Lung (tissue), 12 donors: Measurements from ENCODE around the gene ARHGAP22. TPM values are rescaled to one million over a fixed set of nuclear protein-coding genes. Genes with fewer than 3 reads are reported as not detected.

Experiments
- ATAC-seq: fragments of 200-7000 bp; cut with Tn5 transposase; one replicate; pipeline ENCODE4 v1.9.1; 2020; ENCODE audit warnings: moderate number of reproducible peaks; ENCODE audit not compliant: insufficient read depth, low FRiP score
- DNase-seq, 3 donors: peaks; one replicate each; pipeline ENCODE4 v3.0.0-alpha.2; 2013 to 2017
- H3K27ac ChIP-seq, 2 donors: one replicate each; pipeline ENCODE4 v1.5.1; 2013; ENCODE audit warnings: mild to moderate bottlenecking in 2 of 2, moderate library complexity in 2 of 2, control low read depth in 1 of 2, inconsistent platforms in 1 of 2, low read depth in 1 of 2, low read length in 1 of 2
- H3K27me3 ChIP-seq, 3 donors: one replicate each; pipeline ENCODE4 v1.5.1; 2013; ENCODE audit warnings: low read length in 2 of 3; ENCODE audit not compliant: control insufficient read depth in 3 of 3, insufficient read depth in 3 of 3
- H3K36me3 ChIP-seq, 4 donors: one replicate each; pipeline ENCODE4 v1.5.1; 2013; ENCODE audit warnings: low read length in 4 of 4, mild to moderate bottlenecking in 1 of 4, moderate library complexity in 1 of 4; ENCODE audit not compliant: control insufficient read depth in 4 of 4, insufficient read depth in 4 of 4
- H3K4me1 ChIP-seq, 5 donors: one replicate each; pipeline ENCODE4 v1.5.1; 2013; ENCODE audit warnings: low read length in 5 of 5, mild to moderate bottlenecking in 2 of 5, moderate library complexity in 1 of 5; ENCODE audit not compliant: control insufficient read depth in 5 of 5, insufficient read depth in 5 of 5
- H3K4me3 ChIP-seq: one replicate; pipeline ENCODE4 v1.5.1; 2013; ENCODE audit warnings: mild to moderate bottlenecking, control low read depth, moderate library complexity
- H3K9ac ChIP-seq, 2 donors: one replicate each; pipeline ENCODE4 v1.5.1; 2013; ENCODE audit warnings: low read length in 2 of 2, control low read depth in 1 of 2; ENCODE audit not compliant: insufficient read depth in 1 of 2
- H3K9me3 ChIP-seq, 4 donors: one replicate each; pipeline ENCODE4 v1.5.1; 2013; ENCODE audit warnings: low read length in 3 of 4, mild to moderate bottlenecking in 1 of 4, moderate library complexity in 1 of 4; ENCODE audit not compliant: control insufficient read depth in 4 of 4, insufficient read depth in 3 of 4
- WGBS, 2 donors: extraction: QIAGEN DNeasy Blood & Tissue Kit; methylation state at CpG; one replicate each; pipeline ENCODE4 v1.1.7; 2013; 5-methylcytosine and 5-hydroxymethylcytosine counted together
- polyA plus RNA-seq, 2 donors: library from polyadenylated mRNA; stranded (reverse); fragments of 200-250 nt; gene quantifications; one replicate each; pipeline ENCODE4 v1.2.1, GENCODE V29; 2013
- total RNA-seq, 2 donors: library from RNA; depleted of rRNA in 1 of 2; stranded (reverse); fragments of >200 nt in 1 of 2; gene quantifications; one replicate each; pipeline ENCODE4 v1.2.1, GENCODE V29; 2014 to 2021
- TF ChIP-seq, protein P1 (sequence below): IDR thresholded peaks from 2 replicates; pipeline ENCODE4 v1.5.1; 2012; ENCODE audit warnings: mild to moderate bottlenecking; ENCODE audit errors: control extremely low read depth, extremely low read depth
- donor health status: control.
- donor health status: control.
- donor health status: Bipolar disorder and iron deficiency.
- donor health status: healthy.
- donor health status: DM: yes; HTN: yes; CAD: no.

ARHGAP22 gene
- total and polyA plus RNA-seq, 4 donors, result 3.2 to 6.9 (median 4.1) TPM

DNA sequence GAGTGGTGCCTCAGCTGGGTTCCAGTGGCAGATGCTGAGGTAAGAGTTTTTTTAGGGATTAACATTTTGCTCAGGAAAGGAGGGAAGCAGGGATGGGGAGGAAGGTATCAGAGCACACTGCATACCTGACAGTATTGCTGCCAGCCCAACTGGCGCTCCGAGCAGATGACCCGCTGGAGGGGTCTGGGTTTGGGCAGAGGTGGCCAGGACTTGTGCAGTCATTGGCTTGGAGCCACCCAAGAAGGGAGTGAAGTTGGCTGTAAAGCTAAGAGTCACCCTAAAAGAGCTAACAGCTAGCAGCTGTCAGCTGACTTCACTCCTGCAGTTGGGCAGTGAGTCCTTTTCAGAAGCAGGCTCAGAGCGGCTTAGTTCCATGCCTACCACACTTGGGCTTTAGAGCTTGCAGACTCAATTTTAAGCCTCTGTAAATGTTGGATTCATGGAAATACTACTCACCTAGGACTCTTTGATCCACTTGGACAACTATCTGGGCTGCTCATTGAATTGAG, 5.8 kb upstream of the ARHGAP22 start:
- DNase-seq (no peak), ATAC-seq (no peak)
- Histone ChIP-seq H3K9me3 (no peaks in the 10 kb centered on the region), H3K4me1 (no peaks in the 10 kb centered on the region), H3K36me3 (no peaks in the 10 kb centered on the region), H3K27me3 (peaks cover 6 to 12% (median 10%) of the 10 kb centered on the region in 3 donors), H3K4me3 (no peak overlapping the region), H3K27ac (no peak overlapping the region), H3K9ac (no peak overlapping the region)
- 91 to 97% methylated on average over 4 of the region's 4 CpGs for WGBS, 2 donors
- TF ChIP-seq, protein P1, sequence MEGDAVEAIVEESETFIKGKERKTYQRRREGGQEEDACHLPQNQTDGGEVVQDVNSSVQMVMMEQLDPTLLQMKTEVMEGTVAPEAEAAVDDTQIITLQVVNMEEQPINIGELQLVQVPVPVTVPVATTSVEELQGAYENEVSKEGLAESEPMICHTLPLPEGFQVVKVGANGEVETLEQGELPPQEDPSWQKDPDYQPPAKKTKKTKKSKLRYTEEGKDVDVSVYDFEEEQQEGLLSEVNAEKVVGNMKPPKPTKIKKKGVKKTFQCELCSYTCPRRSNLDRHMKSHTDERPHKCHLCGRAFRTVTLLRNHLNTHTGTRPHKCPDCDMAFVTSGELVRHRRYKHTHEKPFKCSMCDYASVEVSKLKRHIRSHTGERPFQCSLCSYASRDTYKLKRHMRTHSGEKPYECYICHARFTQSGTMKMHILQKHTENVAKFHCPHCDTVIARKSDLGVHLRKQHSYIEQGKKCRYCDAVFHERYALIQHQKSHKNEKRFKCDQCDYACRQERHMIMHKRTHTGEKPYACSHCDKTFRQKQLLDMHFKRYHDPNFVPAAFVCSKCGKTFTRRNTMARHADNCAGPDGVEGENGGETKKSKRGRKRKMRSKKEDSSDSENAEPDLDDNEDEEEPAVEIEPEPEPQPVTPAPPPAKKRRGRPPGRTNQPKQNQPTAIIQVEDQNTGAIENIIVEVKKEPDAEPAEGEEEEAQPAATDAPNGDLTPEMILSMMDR, result no peak

DNA sequence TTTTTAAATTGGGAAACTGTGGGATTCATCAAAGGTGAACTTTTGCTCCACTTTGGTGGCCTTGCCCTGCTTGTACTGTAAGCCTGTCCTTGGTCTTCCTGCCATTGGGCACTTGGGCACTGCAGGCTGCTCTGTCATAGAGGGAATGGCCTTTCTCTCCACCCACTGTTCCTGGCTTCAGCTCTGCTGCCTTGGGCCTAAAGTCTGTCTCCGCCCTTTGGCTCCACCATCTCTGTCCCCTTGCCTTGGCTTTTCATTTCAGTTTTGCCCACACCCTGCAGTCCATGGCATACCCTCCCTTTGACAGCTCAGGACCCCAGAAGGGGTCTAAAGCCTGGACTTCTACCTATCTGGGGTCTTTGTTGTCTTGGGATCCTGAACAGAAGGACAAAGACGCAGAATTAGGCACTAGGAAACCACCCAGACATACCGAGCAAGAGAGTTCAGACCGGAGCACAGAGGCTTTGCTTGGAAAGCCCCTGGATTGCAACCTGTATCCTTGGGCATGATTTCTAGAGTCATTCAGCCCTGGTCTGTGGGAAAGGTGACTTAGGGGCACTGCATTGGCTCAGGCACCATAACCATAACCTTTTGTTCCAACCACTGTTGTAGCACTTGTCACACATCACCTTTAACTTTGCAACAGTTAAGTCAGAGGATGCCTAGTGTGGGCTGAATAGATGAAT, 5.2 kb upstream of the ARHGAP22 start:
- Histone ChIP-seq H3K4me3 (no peak overlapping the region), H3K9me3 (no peaks in the 10 kb centered on the region), H3K36me3 (no peaks in the 10 kb centered on the region), H3K9ac (no peak overlapping the region), H3K27me3 (peaks cover 6 to 16% (median 13%) of the 10 kb centered on the region in 3 donors), H3K27ac (no peak overlapping the region), H3K4me1 (no peaks in the 10 kb centered on the region)
- no peak for DNase-seq
- TF ChIP-seq, protein P1, result no peak
- WGBS, 2 donors, result 89 to 94% methylated on average over 4 of the region's 4 CpGs
- no peak for ATAC-seq

DNA sequence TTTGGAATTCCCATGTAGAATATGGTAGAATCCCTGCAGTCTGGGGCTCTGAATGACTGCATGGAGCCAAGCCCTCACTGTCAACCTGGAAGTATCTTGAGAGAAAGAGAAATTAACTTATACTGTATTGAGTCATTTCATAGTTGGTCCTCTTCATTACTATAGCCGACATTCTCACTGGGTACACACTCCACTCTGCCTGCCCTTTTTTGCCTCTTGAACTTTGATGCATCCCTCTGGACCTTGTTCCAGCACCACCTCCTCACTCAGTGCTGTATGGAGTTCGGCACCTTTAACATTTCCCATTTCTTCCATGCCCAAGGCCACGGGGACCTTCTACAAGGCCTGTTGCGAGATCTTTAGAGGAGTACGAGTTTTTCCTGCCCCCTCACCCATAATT, 4.6 kb upstream of the ARHGAP22 start:
- TF ChIP-seq, protein P1, result no peak

More for the DNA sequence above, 4.6 kb upstream of the ARHGAP22 start:
- Histone ChIP-seq H3K9me3 (no peaks in the 10 kb centered on the region), H3K27me3 (peaks cover 6 to 21% (median 17%) of the 10 kb centered on the region in 3 donors), H3K4me3 (no peak overlapping the region), H3K27ac (no peak overlapping the region), H3K9ac (no peak overlapping the region), H3K4me1 (peaks cover 0 to 4% (median 0%) of the 10 kb centered on the region in 5 donors), H3K36me3 (no peaks in the 10 kb centered on the region)
- 85 to 94% methylated on average over 5 of the region's 5 CpGs for WGBS, 2 donors
- ATAC-seq (no peak), DNase-seq (no peak)
